Measurements from ENCODE around the gene B4GAT1. TPM values are rescaled to one million over a fixed set of nuclear protein-coding genes. Genes with fewer than 3 reads are reported as not detected.

B4GAT1 gene
- total and polyA plus RNA-seq, 9 of the 15 experiments (the other 6 are each of a cell fraction or from before 2014, with no cell fraction given) = 0.86 to 9.5 (median 3.8) TPM

DNA sequence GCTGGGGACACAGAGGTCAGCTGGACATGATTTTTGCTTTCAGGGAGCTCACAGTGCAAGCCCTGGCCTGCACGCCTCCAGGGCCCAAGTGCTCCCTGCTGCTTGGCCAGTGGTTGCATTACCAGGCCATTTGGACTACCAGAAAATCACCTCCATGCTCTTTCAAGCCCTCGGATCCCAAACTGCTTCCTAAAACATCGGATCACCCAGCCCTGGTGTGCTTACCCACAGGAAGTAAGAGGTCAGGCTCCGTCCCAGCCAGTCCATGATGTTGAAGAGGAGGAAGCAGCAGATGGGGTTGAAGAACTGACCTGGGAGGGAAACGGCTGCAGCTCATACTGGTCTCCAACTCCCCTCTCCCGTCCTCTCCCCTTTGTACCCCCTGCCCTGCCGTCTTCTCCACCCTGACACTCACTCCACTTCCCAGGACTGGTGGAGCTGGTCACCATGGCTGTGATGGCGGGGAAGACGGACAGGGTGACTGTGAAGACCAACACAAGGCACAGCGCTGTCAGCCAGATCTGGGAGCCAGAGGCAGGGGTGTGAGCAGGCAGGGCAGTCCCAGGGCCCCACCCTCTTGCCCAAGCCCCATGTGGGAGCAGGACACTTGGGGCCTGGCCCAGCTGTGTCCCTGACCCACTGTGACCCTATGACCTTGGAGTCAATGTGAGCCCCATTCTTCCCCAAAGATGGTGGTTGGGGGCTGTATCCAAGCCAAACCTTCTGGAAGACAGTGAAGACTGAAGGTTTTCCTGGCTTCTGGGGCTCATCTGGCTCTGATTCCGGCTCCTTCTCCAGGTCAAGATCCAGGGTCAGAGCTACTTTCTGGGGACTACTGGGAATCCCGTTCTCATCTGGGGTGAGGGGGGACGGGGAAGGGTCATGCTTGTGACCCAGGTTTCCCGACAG, 18.5 kb upstream of the B4GAT1 start (continued):
- TF ChIP-seq, protein P1, sequence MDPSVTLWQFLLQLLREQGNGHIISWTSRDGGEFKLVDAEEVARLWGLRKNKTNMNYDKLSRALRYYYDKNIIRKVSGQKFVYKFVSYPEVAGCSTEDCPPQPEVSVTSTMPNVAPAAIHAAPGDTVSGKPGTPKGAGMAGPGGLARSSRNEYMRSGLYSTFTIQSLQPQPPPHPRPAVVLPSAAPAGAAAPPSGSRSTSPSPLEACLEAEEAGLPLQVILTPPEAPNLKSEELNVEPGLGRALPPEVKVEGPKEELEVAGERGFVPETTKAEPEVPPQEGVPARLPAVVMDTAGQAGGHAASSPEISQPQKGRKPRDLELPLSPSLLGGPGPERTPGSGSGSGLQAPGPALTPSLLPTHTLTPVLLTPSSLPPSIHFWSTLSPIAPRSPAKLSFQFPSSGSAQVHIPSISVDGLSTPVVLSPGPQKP (CRISPR knock-in tag; IDR thresholded peaks at IDR 0.05) = no peak
- TF ChIP-seq, protein P2, sequence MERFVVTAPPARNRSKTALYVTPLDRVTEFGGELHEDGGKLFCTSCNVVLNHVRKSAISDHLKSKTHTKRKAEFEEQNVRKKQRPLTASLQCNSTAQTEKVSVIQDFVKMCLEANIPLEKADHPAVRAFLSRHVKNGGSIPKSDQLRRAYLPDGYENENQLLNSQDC (CRISPR knock-in tag; IDR thresholded peaks at IDR 0.05) = no peak
- TF ChIP-seq ZNF830 (CRISPR knock-in tag; IDR thresholded peaks at IDR 0.05) (no peak), ZBTB8A (IDR thresholded peaks at IDR 0.05; ENCODE audit: partially characterized antibody) (no peak), CBFB (CRISPR knock-in tag; IDR thresholded peaks at IDR 0.05) (no peak)
- TF ChIP-seq, protein P3, sequence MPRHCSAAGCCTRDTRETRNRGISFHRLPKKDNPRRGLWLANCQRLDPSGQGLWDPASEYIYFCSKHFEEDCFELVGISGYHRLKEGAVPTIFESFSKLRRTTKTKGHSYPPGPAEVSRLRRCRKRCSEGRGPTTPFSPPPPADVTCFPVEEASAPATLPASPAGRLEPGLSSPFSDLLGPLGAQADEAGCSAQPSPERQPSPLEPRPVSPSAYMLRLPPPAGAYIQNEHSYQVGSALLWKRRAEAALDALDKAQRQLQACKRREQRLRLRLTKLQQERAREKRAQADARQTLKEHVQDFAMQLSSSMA (CRISPR knock-in tag; IDR thresholded peaks at IDR 0.05) = no peak

DNA sequence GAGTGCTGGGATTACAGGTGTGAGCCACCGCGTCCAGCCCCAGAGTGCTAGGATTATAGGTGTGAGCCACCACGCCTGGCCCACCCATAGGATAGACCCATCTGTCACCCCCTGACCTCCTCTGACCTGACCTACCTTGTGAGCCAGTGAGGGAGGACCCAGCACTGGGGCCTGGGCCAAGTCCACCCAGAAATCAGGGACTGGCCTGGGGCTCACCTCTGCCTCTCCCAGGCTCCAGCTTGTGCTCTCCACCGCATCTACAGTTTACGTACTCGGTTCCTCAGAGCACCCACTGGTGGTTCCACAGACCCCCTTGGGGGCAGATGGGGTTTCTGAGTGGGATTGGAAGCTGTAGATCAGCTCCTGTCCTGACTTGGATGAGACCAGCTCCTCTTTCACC, 17.7 kb upstream of the B4GAT1 start:
- Histone ChIP-seq H2AFZ (ENCODE audit: low read depth, low read length) (no peak overlapping the region), H3K79me2 (ENCODE audit: control insufficient read depth, insufficient read depth, low read length) (peaks cover 32% of the 10 kb centered on the region), H3K9me3 (replicated peaks; ENCODE audit: control insufficient read depth, insufficient read depth, low read depth, low read length) (no peaks in the 10 kb centered on the region), H3K4me1 (replicated peaks in 1 of 2; ENCODE audit: control insufficient read depth in 2 of 2, insufficient read depth in 2 of 2, low read length in 2 of 2) (peaks cover 8 to 47% of the 10 kb centered on the region in 2 experiments; a peak in 4 of 5 replicates), H3K36me3 (ENCODE audit: control insufficient read depth, insufficient read depth, low read length) (peaks cover 78% of the 10 kb centered on the region), H3K27me3 (ENCODE audit: control insufficient read depth in 2 of 2, insufficient read depth in 2 of 2, low read length in 2 of 2) (no peaks in the 10 kb centered on the region), H3K4me3 (no peak overlapping the region), H4K20me1 (replicated peaks; ENCODE audit: control insufficient read depth, insufficient read depth, low read length) (peaks cover 29% of the 10 kb centered on the region), H3K27ac (ENCODE audit: extremely low read depth, low read depth, low read length) (no peak overlapping the region), H3K4me2 (ENCODE audit: insufficient read depth, low read length) (no peak overlapping the region), H3K9me1 (ENCODE audit: control insufficient read depth, insufficient read depth, low read length) (peaks cover 7% of the 10 kb centered on the region), H3K9ac (ENCODE audit: insufficient read depth in 1 of 2, low read depth in 2 of 2, low read length in 2 of 2) (0 out of 4 replicates have a peak overlapping the region, but pooled peaks of 1 of the 2 experiments have one; percentile 46)
- FAIRE-seq (no peak), ATAC-seq (no peak), DNase-seq (ENCODE audit: extremely low read depth in 1 of 4, low spot score in 3 of 4) (peak in 2 of 4 experiments; percentile 10 to 18)
- intact Hi-C loops (cut with micrococcal nuclease) (no loop called here), in situ Hi-C loops (cut with MboI) (no loop called here)
- ChIA-PET CTCF (ENCODE audit: low intra/inter-chr PET ratio) (no interaction called here), POLR2A (interaction anchor here (1.2 to 3.3 kb wide), 2 partner anchors 14 to 53 kb away, joined by 3 to 16 read pairs; no protein-coding TSS in a partner anchor)
- no TSS peak for BruUV-seq (replicated peaks)
- WGBS (ENCODE audit: insufficient coverage, low coverage, missing lambda C conversion rate) = 86% methylated on average over 5 of the region's 6 CpGs
- TF ChIP-seq SMAD4 (CRISPR knock-in tag; conservative IDR thresholded peaks at IDR 0.05) = no peak
- TF ChIP-seq MAFG (tag; conservative IDR thresholded peaks at IDR 0.05) = no peak
- TF ChIP-seq ZZZ3 (IDR thresholded peaks at IDR 0.05) = no peak
- TF ChIP-seq POLR2G (IDR thresholded peaks at IDR 0.05; ENCODE audit: low read depth, low read length) = peak; percentile 55
- 0 out of 2 replicates have a peak, but pooled peaks have one; percentile 5 for TF ChIP-seq CHCHD3 (CRISPR knock-in tag; IDR thresholded peaks at IDR 0.05)
- no peak for TF ChIP-seq ARID2 (IDR thresholded peaks at IDR 0.05)
- no peak for TF ChIP-seq ZFPM2 (CRISPR knock-in tag; IDR thresholded peaks at IDR 0.05)
